Subcutaneous adipose tissue (tissue), 4 donors: ENCODE data around the gene CD47. TPM values are rescaled to one million over a fixed set of nuclear protein-coding genes. Genes with fewer than 3 reads are reported as not detected.

Experiments
- CTCF ChIP-seq: fragments of 450-650 bp; IDR thresholded peaks from one replicate; pipeline ENCODE4 v1.5.1; 2016; ENCODE audit warnings: low read depth, mild to moderate bottlenecking, control low read depth, antibody characterized with exemption, moderate library complexity
- total RNA-seq, 4 donors: library from RNA; depleted of rRNA; stranded (reverse); fragments of >200 nt; gene quantifications; one replicate each; pipeline ENCODE4 v1.1.0, GENCODE V29; 2016

Gene CD47
- total RNA-seq, 4 donors from 2014 or later = 26.9 to 70.5 (median 53.0) TPM

- TF ChIP-seq CTCF = no peak
Observed at GRCh38 chr3:108124337-108125152, 33.7 kb upstream of the CD47 start.

GRCh38 chr3:108123326-108123725 lies 32.5 kb upstream of the CD47 start:
- TF ChIP-seq CTCF = no peak

GRCh38 chr3:108122276-108122675 lies 31.4 kb upstream of the CD47 start:
- TF ChIP-seq CTCF = no peak

GRCh38 chr3:108119398-108120104 lies 28.7 kb upstream of the CD47 start:
- no peak for TF ChIP-seq CTCF

- no peak for TF ChIP-seq CTCF
Observed at GRCh38 chr3:108118038-108118768, 27.4 kb upstream of the CD47 start.

GRCh38 chr3:108117241-108117775 lies 26.5 kb upstream of the CD47 start:
- TF ChIP-seq CTCF = no peak
